Measurements from ENCODE around the gene HAPLN2.
"Not testable (repeated sequence)": the region's sequence is repeated elsewhere in the genome, so short reads cannot be mapped to it uniquely, and the experiment has no call there.

The HAPLN2 gene

DNA sequence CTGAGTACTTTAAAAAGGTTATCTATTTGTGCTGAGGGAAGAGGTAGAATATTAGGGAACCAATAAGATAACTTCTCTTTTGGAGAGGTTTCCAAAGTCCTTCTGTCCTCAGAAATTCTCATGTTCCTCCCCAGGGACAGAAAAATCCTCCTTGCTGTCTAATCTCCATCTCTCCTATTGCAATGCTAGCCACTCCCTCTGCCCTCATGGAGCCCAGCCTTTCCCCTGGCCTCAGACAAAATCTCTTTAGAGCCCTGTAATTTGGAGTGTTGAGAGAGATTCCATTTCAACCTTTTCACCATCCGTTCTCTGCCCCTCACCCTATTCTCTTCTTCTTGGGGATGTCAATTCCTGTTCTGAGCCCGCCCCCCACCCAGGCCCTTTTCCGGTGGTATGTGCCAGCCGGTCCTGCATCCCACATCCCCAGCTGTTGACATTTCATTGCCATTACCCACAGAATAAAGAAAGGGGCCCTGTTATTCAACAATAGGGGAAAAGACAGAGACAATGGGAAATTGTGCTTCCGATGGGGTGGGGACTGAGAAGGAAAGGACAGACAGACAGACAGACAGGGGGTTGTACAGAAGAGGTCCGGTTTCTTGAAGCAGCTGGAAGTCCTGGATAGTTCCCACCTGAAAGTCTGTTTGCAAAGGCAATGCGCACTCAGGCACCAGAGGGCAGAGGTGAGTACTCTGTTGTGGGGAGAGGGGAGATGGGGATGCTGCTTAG, at the start of gene HAPLN2:
Gene HAPLN2, plus strand, starts transcription at position 563 of the 729 bp plus-strand sequence. CDS start 4,076 bp downstream, outside the sequence.
- peak; percentile 71 for DNase-seq

DNA sequence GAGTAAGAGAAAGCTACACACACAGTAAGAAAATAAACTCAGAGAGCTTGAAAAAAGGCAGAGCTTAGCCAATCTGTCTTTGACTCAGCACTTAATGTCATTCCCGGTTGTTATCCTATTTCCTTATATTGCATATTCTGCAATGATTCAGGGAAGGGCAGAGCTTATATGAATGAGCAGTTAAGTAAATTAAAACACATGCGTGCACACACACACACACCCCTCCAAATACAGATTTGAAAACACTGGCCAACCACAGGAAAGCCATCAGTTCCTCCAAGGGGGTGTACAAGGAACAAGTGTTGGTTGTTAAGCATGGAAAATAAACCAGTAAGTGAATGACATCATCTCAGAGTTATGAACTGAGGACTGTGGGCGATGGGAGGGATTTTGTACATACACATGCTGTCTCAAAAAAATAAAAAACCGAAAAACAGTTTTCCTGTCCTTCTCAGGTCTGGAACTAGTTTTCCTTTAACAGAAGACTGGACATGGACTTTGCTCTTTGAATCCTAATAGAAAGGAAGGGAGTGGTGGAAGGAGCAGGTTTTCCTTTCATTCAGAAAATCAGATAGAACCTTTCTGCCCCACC, 47.9 kb upstream of the HAPLN2 start:
- DNase-seq = peak; percentile 33

DNA sequence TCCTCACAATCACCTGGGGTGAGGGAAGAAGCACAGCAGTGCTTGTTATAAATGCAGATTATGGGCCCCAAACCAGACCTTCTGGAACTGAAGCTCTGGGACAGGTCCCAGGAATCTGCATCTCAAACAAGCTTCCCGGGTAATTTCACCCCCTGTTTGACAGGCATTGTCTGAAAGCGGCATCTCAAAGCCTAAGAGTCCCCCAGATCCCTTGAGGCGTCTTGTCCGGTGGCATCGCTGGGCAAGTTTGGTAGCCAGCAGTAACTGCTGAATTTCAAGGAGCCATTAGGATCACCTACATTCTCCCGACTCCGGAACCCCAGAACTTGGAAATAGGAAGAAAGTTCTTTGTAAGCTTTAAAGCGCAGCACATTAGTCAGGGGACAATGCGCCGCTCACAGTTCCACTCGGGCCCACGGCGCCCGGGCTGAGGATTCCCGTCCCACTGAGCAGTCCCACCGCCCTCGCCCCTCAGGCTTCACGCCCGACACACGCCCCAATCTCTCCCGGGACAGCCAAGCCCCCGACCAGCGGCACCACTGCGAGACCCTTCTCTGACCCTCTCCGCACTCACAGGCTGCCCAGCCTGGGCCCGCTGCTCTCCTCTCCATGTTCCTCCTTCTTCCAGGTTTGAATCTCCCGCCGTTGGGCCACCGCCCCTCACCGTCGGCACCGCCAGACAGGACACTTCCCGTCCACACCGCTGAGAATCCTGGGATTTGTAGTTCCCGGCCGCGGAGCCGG, 47.1 kb upstream of the HAPLN2 start, which contains the start of gene IQGAP3:
Gene IQGAP3, minus strand, starts transcription at position 647 of the 744 bp plus-strand sequence. Its CDS starts 36 bp downstream, at position 611.
- peak; percentile 94 for DNase-seq

GRCh38 chr1:156572663-156573018, 46.6 kb upstream of the HAPLN2 start:
- no peak for DNase-seq

DNA sequence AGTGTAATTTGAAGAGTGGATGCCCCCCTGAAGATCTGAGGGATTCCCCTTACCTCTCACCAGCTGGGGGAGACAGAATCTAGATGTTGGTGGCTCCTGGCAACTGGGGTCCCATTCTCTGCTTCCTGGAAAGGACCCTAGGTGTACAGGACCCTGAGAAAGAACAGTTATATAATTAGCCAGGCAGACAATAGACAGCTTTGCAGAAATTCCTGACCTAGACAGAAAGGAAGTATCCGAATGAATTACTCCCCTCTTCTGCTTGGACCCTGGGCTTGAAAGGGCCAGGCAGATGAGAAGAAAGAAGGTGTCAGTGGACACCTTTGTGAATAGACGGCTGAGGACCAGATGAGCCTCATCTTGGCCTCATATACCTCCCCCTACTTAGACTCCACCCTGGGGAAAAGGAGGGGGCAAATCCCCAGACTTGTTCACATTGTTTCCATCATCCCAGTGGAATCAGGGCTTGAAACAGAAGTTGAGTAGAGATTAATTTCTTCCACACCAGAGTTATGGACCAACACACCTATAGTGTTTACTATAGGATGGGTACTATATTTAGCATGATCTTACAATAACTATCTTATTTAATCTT, 45.1 kb upstream of the HAPLN2 start:
- DNase-seq = no peak

DNA sequence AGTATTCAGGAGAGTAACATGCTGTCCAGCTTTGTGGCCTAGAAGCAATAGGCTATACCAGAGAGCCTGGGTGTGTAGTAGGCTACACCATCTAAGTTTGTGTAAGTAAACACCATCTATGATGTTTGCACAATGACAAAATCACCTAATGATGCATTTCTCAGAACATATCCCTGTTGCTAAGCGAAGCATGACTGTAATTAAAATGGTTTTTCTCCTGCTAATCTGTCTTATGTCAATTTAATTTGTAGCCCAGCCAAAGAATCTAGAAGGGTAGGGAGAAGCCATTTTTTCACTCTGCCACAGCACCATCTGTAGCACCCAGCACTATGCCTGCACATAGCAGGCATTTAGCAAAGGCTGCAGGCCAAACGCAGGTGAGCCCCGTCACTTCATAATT, 41.7 kb upstream of the HAPLN2 start:
- peak; percentile 94 for DNase-seq

GRCh38 chr1:156578055-156578454, 41.2 kb upstream of the HAPLN2 start:
- peak; percentile 91 for DNase-seq

- DNase-seq = peak; percentile 84
Measured at GRCh38 chr1:156579472-156579871, 39.7 kb upstream of the HAPLN2 start, which contains the start of gene TTC24. Gene TTC24 (plus strand): TSS chr1:156579723. CDS start chr1:156581365, 1,642 bp downstream.

- no peak for DNase-seq
Measured at GRCh38 chr1:156581661-156582387, 37.4 kb upstream of the HAPLN2 start.

DNA sequence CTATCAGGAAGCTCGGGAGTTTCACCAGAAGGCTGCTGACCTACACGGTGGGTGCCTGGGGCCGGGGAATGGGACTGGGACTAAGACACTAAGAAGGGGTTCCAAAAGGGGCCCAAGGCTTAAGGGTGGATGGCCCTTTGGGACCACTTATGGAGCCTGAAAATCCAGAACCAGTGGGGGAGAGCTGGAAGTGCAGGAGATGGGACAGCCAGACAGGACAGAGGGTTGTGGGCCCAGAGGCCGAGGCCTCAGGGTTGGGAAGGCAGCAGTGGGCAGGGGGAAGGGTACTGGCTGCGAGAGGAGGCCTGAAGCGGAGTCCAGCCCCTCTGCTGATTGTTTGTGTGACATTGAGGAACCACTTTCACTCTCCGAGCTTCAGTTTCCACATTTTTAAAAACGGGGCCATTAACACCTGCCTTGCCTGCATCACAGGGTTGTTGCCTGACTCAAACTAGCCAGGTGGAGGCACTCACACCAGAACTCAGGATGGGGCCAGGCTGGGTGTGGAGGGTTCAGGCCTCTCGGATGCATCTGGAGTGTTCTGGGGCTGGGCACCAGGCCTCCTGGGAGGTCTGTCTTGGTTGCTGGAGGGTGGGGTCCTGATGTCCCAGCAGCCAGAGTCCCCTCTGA, 36.7 kb upstream of the HAPLN2 start:
- no peak for DNase-seq

- DNase-seq = peak; percentile 89
Measured at GRCh38 chr1:156583821-156584622, 35.2 kb upstream of the HAPLN2 start.

GRCh38 chr1:156584813-156585212, 34.4 kb upstream of the HAPLN2 start:
- peak; percentile 77 for DNase-seq

DNA sequence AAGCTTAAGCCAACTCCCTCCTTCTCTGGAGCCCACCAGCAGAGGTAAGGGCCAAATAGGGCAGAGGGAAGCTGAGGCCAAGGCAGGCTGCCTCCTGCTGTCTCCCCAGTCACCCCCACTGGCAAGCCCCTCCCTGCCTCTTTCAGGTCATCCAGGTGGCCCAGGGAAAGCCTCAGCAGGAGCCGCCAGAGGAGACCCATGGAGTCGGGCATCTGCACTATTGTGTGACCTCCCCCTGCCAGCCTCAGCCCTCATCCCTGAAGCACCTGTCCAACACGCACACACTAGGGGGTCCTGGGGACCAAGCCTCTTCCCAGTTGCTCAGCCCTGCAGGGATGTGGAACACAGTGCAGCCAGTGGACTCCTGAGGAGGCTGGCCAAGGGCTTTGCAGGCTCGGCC, 32.9 kb upstream of the HAPLN2 start:
- peak; percentile 15 for DNase-seq

DNA sequence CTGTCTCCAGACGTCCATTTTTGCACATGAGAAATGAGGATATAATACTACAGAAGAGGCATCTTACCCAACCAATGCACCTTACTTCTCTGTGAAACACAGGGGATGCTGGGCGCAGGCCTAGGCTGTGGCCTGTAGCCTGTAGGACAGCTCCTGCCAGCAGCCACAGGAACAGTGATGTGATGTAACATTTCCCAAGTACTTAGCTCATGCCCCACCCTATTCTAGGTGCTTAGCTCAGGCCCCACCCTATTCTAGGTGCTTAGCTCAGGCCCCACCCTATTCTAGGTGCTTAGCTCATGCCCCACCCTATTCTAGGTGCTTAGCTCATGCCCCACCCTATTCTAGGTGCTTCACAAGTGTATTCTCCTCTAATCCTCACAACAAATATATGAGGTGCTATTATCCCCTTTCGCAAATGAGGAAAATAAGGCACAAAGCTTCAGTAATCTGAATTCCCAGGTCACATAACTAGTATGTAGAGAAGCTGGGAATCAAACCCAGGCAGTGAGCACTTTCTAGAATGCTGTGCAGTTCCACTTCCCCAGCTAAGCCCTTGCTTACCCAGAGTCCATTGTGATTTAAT, 32.2 kb upstream of the HAPLN2 start:
- DNase-seq = no peak

GRCh38 chr1:156587927-156588326, 31.3 kb upstream of the HAPLN2 start:
- DNase-seq = not testable (repeated sequence)

GRCh38 chr1:156589546-156589945, 29.7 kb upstream of the HAPLN2 start:
- DNase-seq = no peak

- DNase-seq = no peak
Measured at GRCh38 chr1:156590326-156591180, 28.7 kb upstream of the HAPLN2 start.

DNA sequence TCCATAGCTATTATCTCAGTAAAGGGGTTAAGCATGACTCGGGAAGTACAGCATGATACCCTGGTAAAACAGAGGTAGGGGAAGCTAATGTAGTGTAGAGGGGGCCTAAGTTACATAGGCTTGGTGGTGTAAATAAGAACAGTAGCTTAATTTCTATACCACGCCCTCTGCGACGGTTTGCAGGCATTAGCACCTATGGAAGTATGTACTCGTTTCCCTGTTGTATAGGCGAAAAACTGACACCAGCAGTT, 28.1 kb upstream of the HAPLN2 start:
- no peak for DNase-seq

DNA sequence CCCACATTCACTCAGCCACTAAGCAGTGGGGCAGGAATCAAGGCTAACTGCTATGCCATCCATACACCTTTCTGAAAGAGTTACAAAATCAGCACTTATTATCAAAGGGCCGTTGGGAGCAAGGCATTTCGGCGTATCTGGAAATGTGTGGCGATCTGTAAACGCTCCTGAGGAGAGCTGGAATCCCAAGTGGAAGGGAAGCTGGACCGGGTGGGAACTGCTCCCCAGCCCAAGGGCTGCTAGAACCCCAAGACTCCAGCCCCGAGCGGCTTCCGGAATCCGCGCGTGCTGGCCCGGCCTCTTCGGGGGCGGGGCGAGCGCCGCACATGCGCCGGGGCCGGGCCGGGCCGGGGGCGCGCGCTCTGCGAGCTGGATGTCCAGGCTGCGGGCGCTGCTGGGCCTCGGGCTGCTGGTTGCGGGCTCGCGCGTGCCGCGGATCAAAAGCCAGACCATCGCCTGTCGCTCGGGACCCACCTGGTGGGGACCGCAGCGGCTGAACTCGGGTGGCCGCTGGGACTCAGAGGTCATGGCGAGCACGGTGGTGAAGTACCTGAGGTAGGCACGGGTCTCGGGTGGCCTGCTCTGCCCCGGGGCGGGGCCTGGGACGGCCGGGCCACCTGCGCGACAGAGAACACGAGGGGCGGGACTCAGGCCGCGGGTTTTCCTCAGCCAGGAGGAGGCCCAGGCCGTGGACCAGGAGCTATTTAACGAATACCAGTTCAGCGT, 27.6 kb upstream of the HAPLN2 start, which contains the start of gene NAXE:
Gene NAXE, plus strand, starts transcription at position 345 of the 726 bp plus-strand sequence. Its CDS starts 29 bp downstream, at position 374.
- peak; percentile 90 for DNase-seq
